ENCODE results near the gene PLEKHA5.

The PLEKHA5 gene

GRCh38 chr12:19144985-19145384 lies 15.5 kb downstream of the PLEKHA5 start:
- Histone ChIP-seq H3K9ac (ENCODE audit: low read length) (no peak overlapping the region), H2AFZ (ENCODE audit: low read length) (no peak overlapping the region)

GRCh38 chr12:19148860-19149259 lies 19.3 kb downstream of the PLEKHA5 start:
- H3K27me3 ChIP-seq (ENCODE audit: insufficient read depth, low read length), result no peaks in the 10 kb centered on the region
- TF ChIP-seq CTCF (IDR thresholded peaks at IDR 0.05; ENCODE audit: low read length) (no peak), EZH2 (IDR thresholded peaks at IDR 0.05; ENCODE audit: borderline replicate concordance, low read length) (no peak)
- H3K79me2 ChIP-seq (ENCODE audit: insufficient read depth, low read length), result no peaks in the 10 kb centered on the region
- H3K4me3 ChIP-seq (ENCODE audit: low read depth, low read length, poor library complexity, severe bottlenecking), result no peak overlapping the region
- no peaks in the 10 kb centered on the region for H3K36me3 ChIP-seq (ENCODE audit: insufficient read depth, low read length)
- H3K27ac ChIP-seq (ENCODE audit: low read depth, low read length, poor library complexity, severe bottlenecking), result no peak overlapping the region
- no peak overlapping the region for H2AFZ ChIP-seq (ENCODE audit: low read length)
- no peaks in the 10 kb centered on the region for H3F3A ChIP-seq (ENCODE audit: insufficient read depth, low read length)
- no peaks in the 10 kb centered on the region for H3K9me3 ChIP-seq (ENCODE audit: low read length)
- H3K9me2 ChIP-seq (ENCODE audit: low read depth, low read length), result no peaks in the 10 kb centered on the region
- H4K20me1 ChIP-seq (ENCODE audit: insufficient read depth, low read length), result no peaks in the 10 kb centered on the region
- no peak overlapping the region for H3K9ac ChIP-seq (ENCODE audit: low read length)
- H3K4me1 ChIP-seq (ENCODE audit: insufficient read depth, low read length, severe bottlenecking), result no peaks in the 10 kb centered on the region
- H3K4me2 ChIP-seq (ENCODE audit: low read length), result no peak overlapping the region

More at GRCh38 chr12:19144985-19145384, 15.5 kb downstream of the PLEKHA5 start:
- H3K9me2 ChIP-seq (ENCODE audit: low read depth, low read length), result no peaks in the 10 kb centered on the region
- H3K4me3 ChIP-seq (ENCODE audit: low read depth, low read length, poor library complexity, severe bottlenecking), result no peak overlapping the region
- no peak for TF ChIP-seq EZH2 (IDR thresholded peaks at IDR 0.05; ENCODE audit: borderline replicate concordance, low read length)
- TF ChIP-seq CTCF (IDR thresholded peaks at IDR 0.05; ENCODE audit: low read length), result no peak
- no peaks in the 10 kb centered on the region for H3K4me1 ChIP-seq (ENCODE audit: insufficient read depth, low read length, severe bottlenecking)
- H3K36me3 ChIP-seq (ENCODE audit: insufficient read depth, low read length), result no peaks in the 10 kb centered on the region
- H3K79me2 ChIP-seq (ENCODE audit: insufficient read depth, low read length), result no peaks in the 10 kb centered on the region
- H3K4me2 ChIP-seq (ENCODE audit: low read length), result no peak overlapping the region
- no peaks in the 10 kb centered on the region for H4K20me1 ChIP-seq (ENCODE audit: insufficient read depth, low read length)
- no peaks in the 10 kb centered on the region for H3K27me3 ChIP-seq (ENCODE audit: insufficient read depth, low read length)
- H3K9me3 ChIP-seq (ENCODE audit: low read length), result no peaks in the 10 kb centered on the region
- H3F3A ChIP-seq (ENCODE audit: insufficient read depth, low read length), result no peaks in the 10 kb centered on the region
- H3K27ac ChIP-seq (ENCODE audit: low read depth, low read length, poor library complexity, severe bottlenecking), result no peak overlapping the region

GRCh38 chr12:19150273-19150900 lies 20.9 kb downstream of the PLEKHA5 start:
- Histone ChIP-seq H2AFZ (ENCODE audit: low read length) (no peak overlapping the region), H3K36me3 (ENCODE audit: insufficient read depth, low read length) (no peaks in the 10 kb centered on the region), H3F3A (ENCODE audit: insufficient read depth, low read length) (no peaks in the 10 kb centered on the region), H3K4me1 (ENCODE audit: insufficient read depth, low read length, severe bottlenecking) (no peaks in the 10 kb centered on the region), H3K27ac (ENCODE audit: low read depth, low read length, poor library complexity, severe bottlenecking) (no peak overlapping the region), H3K4me3 (ENCODE audit: low read depth, low read length, poor library complexity, severe bottlenecking) (no peak overlapping the region), H4K20me1 (ENCODE audit: insufficient read depth, low read length) (no peaks in the 10 kb centered on the region), H3K4me2 (ENCODE audit: low read length) (no peak overlapping the region), H3K9ac (ENCODE audit: low read length) (no peak overlapping the region), H3K79me2 (ENCODE audit: insufficient read depth, low read length) (no peaks in the 10 kb centered on the region), H3K9me2 (ENCODE audit: low read depth, low read length) (no peaks in the 10 kb centered on the region), H3K9me3 (ENCODE audit: low read length) (no peaks in the 10 kb centered on the region), H3K27me3 (ENCODE audit: insufficient read depth, low read length) (no peaks in the 10 kb centered on the region)
- no peak for TF ChIP-seq CTCF (IDR thresholded peaks at IDR 0.05; ENCODE audit: low read length)
- no peak for TF ChIP-seq EZH2 (IDR thresholded peaks at IDR 0.05; ENCODE audit: borderline replicate concordance, low read length)

Data from OCI-LY1 (cell line).